Liver (tissue), 9 donors: ENCODE results near the gene CACHD1. TPM values are rescaled to one million over a fixed set of nuclear protein-coding genes. Genes with fewer than 3 reads are reported as not detected.

Experiments
- DNase-seq: peaks from one replicate; pipeline ENCODE4 v3.0.0-alpha.2; 2017; ENCODE audit warnings: low spot score
- H3K27ac ChIP-seq, 2 donors: one replicate each; pipeline ENCODE4 v1.7.0; 2013; ENCODE audit warnings: inconsistent platforms in 2 of 2, low read length in 2 of 2, control low read depth in 1 of 2, low read depth in 1 of 2, mild to moderate bottlenecking in 1 of 2
- H3K27me3 ChIP-seq, 4 donors: one replicate each; pipeline versions ENCODE4 v1.6.1 to v1.7.0; 2013; ENCODE audit warnings: low read length in 3 of 4, inconsistent platforms in 1 of 4, mild to moderate bottlenecking in 1 of 4, moderate library complexity in 1 of 4; ENCODE audit not compliant: control insufficient read depth in 4 of 4, insufficient read depth in 4 of 4
- H3K36me3 ChIP-seq, 4 donors: one replicate each; pipeline versions ENCODE4 v1.6.1 to v1.7.0; 2013; ENCODE audit warnings: low read length in 3 of 4, mild to moderate bottlenecking in 3 of 4, low read depth in 1 of 4, moderate library complexity in 1 of 4; ENCODE audit not compliant: control insufficient read depth in 4 of 4, insufficient read depth in 3 of 4
- H3K4me1 ChIP-seq, 4 donors: one replicate each; pipeline versions ENCODE4 v1.6.1 to v1.7.0; 2013; ENCODE audit warnings: low read length in 3 of 4, mild to moderate bottlenecking in 3 of 4, moderate library complexity in 1 of 4; ENCODE audit not compliant: control insufficient read depth in 4 of 4, insufficient read depth in 4 of 4
- H3K4me3 ChIP-seq, 3 donors: one replicate each; pipeline versions ENCODE4 v1.6.1 to v1.7.0; 2013; ENCODE audit warnings: low read length in 3 of 3, control low read depth in 1 of 3, low read depth in 1 of 3, mild to moderate bottlenecking in 1 of 3
- H3K9ac ChIP-seq, 2 donors: one replicate each; pipeline ENCODE4 v1.7.0; 2013; ENCODE audit warnings: low read length in 2 of 2, mild to moderate bottlenecking in 2 of 2, moderate library complexity in 2 of 2, control low read depth in 1 of 2, low read depth in 1 of 2
- H3K9me3 ChIP-seq, 4 donors: one replicate each; pipeline versions ENCODE4 v1.6.1 to v1.7.0; 2013; ENCODE audit warnings: low read length in 3 of 4; ENCODE audit not compliant: control insufficient read depth in 4 of 4
- EGR1 ChIP-seq, 2 donors: IDR thresholded peaks; 2 replicates each; pipeline ENCODE4 v1.6.1; 2016 to 2018; ENCODE audit warnings: antibody characterized with exemption in 2 of 2, low read depth in 2 of 2
- FOXA1 ChIP-seq: IDR thresholded peaks from 2 replicates; pipeline ENCODE4 v1.6.1; 2016; ENCODE audit warnings: antibody characterized with exemption
- FOXA2 ChIP-seq: IDR thresholded peaks from 2 replicates; pipeline ENCODE4 v1.6.1; 2016; ENCODE audit warnings: antibody characterized with exemption
- GABPA ChIP-seq, 2 donors: IDR thresholded peaks in 1 of 2; conservative IDR thresholded peaks in 1 of 2; 2 replicates each; pipeline ENCODE4 v1.6.1; 2016; ENCODE audit warnings: antibody characterized with exemption in 2 of 2, mild to moderate bottlenecking in 1 of 2, moderate library complexity in 1 of 2
- HNF4A ChIP-seq, 2 donors: conservative IDR thresholded peaks; 2 replicates each; pipeline ENCODE4 v1.6.1; 2016; ENCODE audit warnings: antibody characterized with exemption in 2 of 2, mild to moderate bottlenecking in 2 of 2
- HNF4G ChIP-seq: IDR thresholded peaks from 2 replicates; pipeline ENCODE4 v1.6.1; 2016; ENCODE audit warnings: antibody characterized with exemption
- JUND ChIP-seq, 2 donors: IDR thresholded peaks; 2 replicates each; pipeline ENCODE4 v1.6.1; 2016; ENCODE audit warnings: antibody characterized with exemption in 2 of 2
- NR2F2 ChIP-seq: IDR thresholded peaks from 2 replicates; pipeline ENCODE4 v1.6.1; 2016; ENCODE audit warnings: antibody characterized with exemption
- RXRA ChIP-seq, 2 donors: IDR thresholded peaks; 2 replicates each; pipeline ENCODE4 v1.6.1; 2017 to 2018; ENCODE audit warnings: antibody characterized with exemption in 2 of 2, mild to moderate bottlenecking in 1 of 2
- SP1 ChIP-seq: IDR thresholded peaks from 2 replicates; pipeline ENCODE4 v1.6.1; 2018; ENCODE audit warnings: antibody characterized with exemption, mild to moderate bottlenecking
- YY1 ChIP-seq: IDR thresholded peaks from 2 replicates; pipeline ENCODE4 v1.6.1; 2016; ENCODE audit warnings: antibody characterized with exemption, mild to moderate bottlenecking
- WGBS: extraction: QIAGEN DNeasy Blood & Tissue Kit; methylation state at CpG from one replicate; pipeline ENCODE4 v1.1.7; 2013; 5-methylcytosine and 5-hydroxymethylcytosine counted together
- polyA plus RNA-seq, 2 donors: library from polyadenylated mRNA; stranded (reverse) in 1 of 2; unstranded in 1 of 2; fragments of 200-250 nt in 1 of 2; fragments of >200 nt in 1 of 2; fragmentation: Nextera tagmentation in 1 of 2; extraction: Ambion mirVana in 1 of 2; gene quantifications; one replicate each; pipeline versions ENCODE4 v1.2.1 to v1.2.3, GENCODE V29; 2013 to 2015
- total RNA-seq, 2 donors: library from RNA; depleted of rRNA; stranded (reverse); fragments of >200 nt; gene quantifications; one replicate each; pipeline ENCODE4 v1.2.3, GENCODE V29; 2014
- TF ChIP-seq, protein P1 (sequence below): IDR thresholded peaks from 2 replicates; pipeline ENCODE4 v1.6.1; 2016; ENCODE audit warnings: antibody characterized with exemption, mild to moderate bottlenecking
- TF ChIP-seq, protein P2 (sequence below): IDR thresholded peaks from 2 replicates; pipeline ENCODE4 v1.6.1; 2016; ENCODE audit warnings: antibody characterized with exemption
- TF ChIP-seq, protein P3 (sequence below): IDR thresholded peaks from 2 replicates; pipeline ENCODE4 v1.6.1; 2016; ENCODE audit warnings: antibody characterized with exemption
- TF ChIP-seq, protein P4 (sequence below): IDR thresholded peaks from 2 replicates; pipeline ENCODE4 v1.6.1; 2016; ENCODE audit warnings: antibody characterized with exemption
- donor health status: healthy.
- donor health status: healthy.
- donor health status: healthy.
- donor health status: healthy.
- donor health status: healthy.

The CACHD1 gene
- total and polyA plus RNA-seq, 4 donors = 0.68 to 4.2 (median 2.3) TPM

DNA sequence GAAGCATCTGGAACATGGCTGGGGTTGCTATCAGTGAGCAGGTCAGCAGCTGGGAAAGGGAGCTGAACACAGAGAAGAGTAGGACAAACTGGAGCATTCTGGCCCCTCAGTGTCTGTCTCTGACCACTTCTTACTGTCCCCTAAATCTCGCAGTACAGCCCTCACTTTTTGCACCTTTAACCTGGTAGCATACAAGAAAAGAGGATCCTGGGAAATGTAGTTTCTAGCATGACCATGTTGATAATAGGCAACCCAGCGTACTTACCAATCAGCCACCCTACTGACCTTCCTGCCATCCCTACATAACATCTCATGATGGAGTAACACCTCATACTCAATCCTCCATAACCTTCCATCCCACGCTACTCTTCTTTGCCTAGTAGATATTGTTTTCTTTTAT, 175.8 kb downstream of the CACHD1 start:
- WGBS = 95% methylated on average over 3 of the region's 3 CpGs
- no peaks in the 10 kb centered on the region for H3K9me3 ChIP-seq
- H3K9ac ChIP-seq = no peak overlapping the region
- H3K4me3 ChIP-seq = no peak overlapping the region
- H3K27ac ChIP-seq = no peak overlapping the region
- H3K27me3 ChIP-seq = no peaks in the 10 kb centered on the region
- DNase-seq = no peak
- peaks cover 0 to 2% (median 0%) of the 10 kb centered on the region in 4 donors for H3K4me1 ChIP-seq
- no peak for TF ChIP-seq RXRA (IDR thresholded peaks at IDR 0.05)
- no peak for TF ChIP-seq FOXA1
- no peak for TF ChIP-seq EGR1 (IDR thresholded peaks at IDR 0.05; ENCODE audit: low read depth in 2 of 2)
- TF ChIP-seq YY1 = no peak
- no peak for TF ChIP-seq NR2F2
- no peak for TF ChIP-seq HNF4A (conservative IDR thresholded peaks at IDR 0.05)
- TF ChIP-seq, protein P1, sequence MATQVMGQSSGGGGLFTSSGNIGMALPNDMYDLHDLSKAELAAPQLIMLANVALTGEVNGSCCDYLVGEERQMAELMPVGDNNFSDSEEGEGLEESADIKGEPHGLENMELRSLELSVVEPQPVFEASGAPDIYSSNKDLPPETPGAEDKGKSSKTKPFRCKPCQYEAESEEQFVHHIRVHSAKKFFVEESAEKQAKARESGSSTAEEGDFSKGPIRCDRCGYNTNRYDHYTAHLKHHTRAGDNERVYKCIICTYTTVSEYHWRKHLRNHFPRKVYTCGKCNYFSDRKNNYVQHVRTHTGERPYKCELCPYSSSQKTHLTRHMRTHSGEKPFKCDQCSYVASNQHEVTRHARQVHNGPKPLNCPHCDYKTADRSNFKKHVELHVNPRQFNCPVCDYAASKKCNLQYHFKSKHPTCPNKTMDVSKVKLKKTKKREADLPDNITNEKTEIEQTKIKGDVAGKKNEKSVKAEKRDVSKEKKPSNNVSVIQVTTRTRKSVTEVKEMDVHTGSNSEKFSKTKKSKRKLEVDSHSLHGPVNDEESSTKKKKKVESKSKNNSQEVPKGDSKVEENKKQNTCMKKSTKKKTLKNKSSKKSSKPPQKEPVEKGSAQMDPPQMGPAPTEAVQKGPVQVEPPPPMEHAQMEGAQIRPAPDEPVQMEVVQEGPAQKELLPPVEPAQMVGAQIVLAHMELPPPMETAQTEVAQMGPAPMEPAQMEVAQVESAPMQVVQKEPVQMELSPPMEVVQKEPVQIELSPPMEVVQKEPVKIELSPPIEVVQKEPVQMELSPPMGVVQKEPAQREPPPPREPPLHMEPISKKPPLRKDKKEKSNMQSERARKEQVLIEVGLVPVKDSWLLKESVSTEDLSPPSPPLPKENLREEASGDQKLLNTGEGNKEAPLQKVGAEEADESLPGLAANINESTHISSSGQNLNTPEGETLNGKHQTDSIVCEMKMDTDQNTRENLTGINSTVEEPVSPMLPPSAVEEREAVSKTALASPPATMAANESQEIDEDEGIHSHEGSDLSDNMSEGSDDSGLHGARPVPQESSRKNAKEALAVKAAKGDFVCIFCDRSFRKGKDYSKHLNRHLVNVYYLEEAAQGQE = no peak
- TF ChIP-seq FOXA2 = no peak
- TF ChIP-seq HNF4G = no peak
- TF ChIP-seq SP1 = no peak
- TF ChIP-seq, protein P2, sequence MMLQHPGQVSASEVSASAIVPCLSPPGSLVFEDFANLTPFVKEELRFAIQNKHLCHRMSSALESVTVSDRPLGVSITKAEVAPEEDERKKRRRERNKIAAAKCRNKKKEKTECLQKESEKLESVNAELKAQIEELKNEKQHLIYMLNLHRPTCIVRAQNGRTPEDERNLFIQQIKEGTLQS = no peak
- TF ChIP-seq JUND (IDR thresholded peaks at IDR 0.05) = no peak
- peaks cover 0 to 2% (median under 1%) of the 10 kb centered on the region in 4 donors for H3K36me3 ChIP-seq

DNA sequence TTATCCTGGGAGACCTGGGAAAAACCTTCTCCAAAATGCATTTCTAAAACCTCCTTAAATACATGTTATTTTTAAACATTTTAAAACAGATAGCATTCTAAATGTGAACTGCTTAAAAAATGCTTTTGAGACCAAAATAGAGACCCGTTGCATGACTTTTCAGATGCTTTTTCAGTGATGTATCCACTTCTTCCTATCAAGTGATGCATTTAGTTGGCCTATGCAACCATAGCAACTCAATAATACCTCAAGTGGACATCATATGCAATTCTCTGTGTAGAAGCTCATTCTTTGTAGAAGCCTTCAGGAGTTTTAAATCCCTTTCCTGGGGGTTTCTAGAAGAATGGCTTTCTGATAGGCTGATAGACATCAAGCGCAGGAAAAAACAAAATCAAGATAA, 180.5 kb downstream of the CACHD1 start:
- no peaks in the 10 kb centered on the region for H3K9me3 ChIP-seq
- H3K27me3 ChIP-seq = no peaks in the 10 kb centered on the region
- WGBS = 95% methylated on average over 2 of the region's 2 CpGs
- H3K27ac ChIP-seq = no peak overlapping the region
- H3K9ac ChIP-seq = no peak overlapping the region
- TF ChIP-seq, protein P3, sequence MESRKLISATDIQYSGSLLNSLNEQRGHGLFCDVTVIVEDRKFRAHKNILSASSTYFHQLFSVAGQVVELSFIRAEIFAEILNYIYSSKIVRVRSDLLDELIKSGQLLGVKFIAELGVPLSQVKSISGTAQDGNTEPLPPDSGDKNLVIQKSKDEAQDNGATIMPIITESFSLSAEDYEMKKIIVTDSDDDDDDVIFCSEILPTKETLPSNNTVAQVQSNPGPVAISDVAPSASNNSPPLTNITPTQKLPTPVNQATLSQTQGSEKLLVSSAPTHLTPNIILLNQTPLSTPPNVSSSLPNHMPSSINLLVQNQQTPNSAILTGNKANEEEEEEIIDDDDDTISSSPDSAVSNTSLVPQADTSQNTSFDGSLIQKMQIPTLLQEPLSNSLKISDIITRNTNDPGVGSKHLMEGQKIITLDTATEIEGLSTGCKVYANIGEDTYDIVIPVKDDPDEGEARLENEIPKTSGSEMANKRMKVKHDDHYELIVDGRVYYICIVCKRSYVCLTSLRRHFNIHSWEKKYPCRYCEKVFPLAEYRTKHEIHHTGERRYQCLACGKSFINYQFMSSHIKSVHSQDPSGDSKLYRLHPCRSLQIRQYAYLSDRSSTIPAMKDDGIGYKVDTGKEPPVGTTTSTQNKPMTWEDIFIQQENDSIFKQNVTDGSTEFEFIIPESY = no peak
- TF ChIP-seq, protein P4, sequence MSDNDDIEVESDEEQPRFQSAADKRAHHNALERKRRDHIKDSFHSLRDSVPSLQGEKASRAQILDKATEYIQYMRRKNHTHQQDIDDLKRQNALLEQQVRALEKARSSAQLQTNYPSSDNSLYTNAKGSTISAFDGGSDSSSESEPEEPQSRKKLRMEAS = no peak
- TF ChIP-seq HNF4G = no peak
- TF ChIP-seq GABPA (IDR thresholded peaks at IDR 0.05 in 1 of 2, conservative IDR thresholded peaks at IDR 0.05 in 1 of 2) = no peak
- H3K4me1 ChIP-seq = peaks cover 0 to 2% (median 0%) of the 10 kb centered on the region in 4 donors
- DNase-seq = no peak
- no peaks in the 10 kb centered on the region for H3K36me3 ChIP-seq
- no peak overlapping the region for H3K4me3 ChIP-seq
